Suprapubic skin (tissue), 4 donors: ENCODE measurements around the gene ZNRF3. TPM values are rescaled to one million over a fixed set of nuclear protein-coding genes. Genes with fewer than 3 reads are reported as not detected.

Experiments
- DNase-seq, 2 donors: peaks; one replicate each; pipeline ENCODE4 v3.0.0-alpha.2; 2019; ENCODE audit warnings: low spot score in 2 of 2
- H3K27ac ChIP-seq: fragments of 200-600 bp; sonication (generic); one replicate; pipeline ENCODE4 v1.5.1; 2019
- H3K27me3 ChIP-seq: fragments of 200-600 bp; sonication (generic); one replicate; pipeline ENCODE4 v1.5.1; 2019
- H3K36me3 ChIP-seq: fragments of 200-600 bp; sonication (generic); one replicate; pipeline ENCODE4 v1.5.1; 2019
- H3K4me1 ChIP-seq: fragments of 200-600 bp; sonication (generic); one replicate; pipeline ENCODE4 v1.5.1; 2019
- H3K4me3 ChIP-seq: fragments of 200-600 bp; sonication (generic); one replicate; pipeline ENCODE4 v1.5.1; 2019; ENCODE audit warnings: mild to moderate bottlenecking
- H3K9me3 ChIP-seq: fragments of 200-600 bp; sonication (generic); one replicate; pipeline ENCODE4 v1.5.1; 2019
- EP300 ChIP-seq: sonication (generic); formaldehyde crosslinking; IDR thresholded peaks from one replicate; pipeline ENCODE4 v1.6.1; 2017; ENCODE audit warnings: antibody characterized with exemption
- POLR2A ChIP-seq, 2 donors: fragments of 450-650 bp; IDR thresholded peaks; one replicate each; pipeline ENCODE4 v1.6.1; 2017; ENCODE audit warnings: antibody characterized with exemption in 2 of 2, mild to moderate bottlenecking in 2 of 2, moderate library complexity in 2 of 2
- POLR2AphosphoS5 ChIP-seq, 3 donors: sonication (generic); formaldehyde crosslinking; IDR thresholded peaks; one replicate each; pipeline ENCODE4 v1.6.1; 2017; ENCODE audit warnings: antibody characterized with exemption in 3 of 3
- WGBS: methylation state at CpG from one replicate; pipeline ENCODE4 v1.1.5; 2018; 5-methylcytosine and 5-hydroxymethylcytosine counted together
- total RNA-seq, 4 donors: library from RNA; depleted of rRNA; stranded (reverse); fragments of >200 nt; gene quantifications; one replicate each; pipeline ENCODE4 v1.1.0, GENCODE V29; 2016
- TF ChIP-seq, protein P1 (sequence below), 2 donors: fragments of 200-600 bp in 1 of 2; fragments of 450-650 bp in 1 of 2; sonication (generic) in 1 of 2; IDR thresholded peaks; one replicate each; pipeline ENCODE4 v1.5.1; 2016 to 2019; ENCODE audit warnings: antibody characterized with exemption in 2 of 2, mild to moderate bottlenecking in 1 of 2, moderate library complexity in 1 of 2

ZNRF3 gene
- total RNA-seq, 4 donors from 2014 or later, result 13.3 to 20.7 (median 18.4) TPM

DNA sequence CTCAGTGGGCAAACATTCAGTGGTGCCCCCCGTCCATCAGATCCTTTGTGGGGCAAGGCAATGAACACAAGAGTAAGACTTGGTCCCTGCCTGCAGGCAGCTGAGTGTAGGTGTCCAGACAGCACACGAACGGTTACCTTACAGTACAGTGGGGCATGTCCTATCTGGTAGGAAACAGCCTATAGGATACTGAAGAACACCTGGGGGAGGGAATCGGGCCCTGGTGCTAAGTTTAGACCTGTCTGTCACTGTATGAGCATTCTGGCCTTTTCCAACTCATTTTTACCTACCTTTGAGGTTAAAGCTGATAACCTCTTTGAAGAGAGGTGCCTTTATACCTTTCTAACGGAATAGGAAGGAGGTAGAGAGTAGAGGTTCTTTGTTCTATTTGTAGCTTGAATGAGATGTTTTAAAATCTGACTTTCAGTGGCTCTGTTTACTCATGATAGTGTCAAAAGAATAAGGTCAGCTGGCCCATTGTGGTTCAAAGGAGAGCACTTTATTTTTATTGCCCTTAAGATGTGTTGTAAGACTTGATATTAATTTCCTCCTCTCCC, 8.9 kb downstream of the ZNRF3 start:
- Histone ChIP-seq H3K4me1 (peaks cover 23% of the 10 kb centered on the region), H3K4me3 (no peak overlapping the region), H3K9me3 (no peaks in the 10 kb centered on the region), H3K27me3 (no peaks in the 10 kb centered on the region), H3K36me3 (no peaks in the 10 kb centered on the region), H3K27ac (no peak overlapping the region)
- TF ChIP-seq POLR2AphosphoS5 (IDR thresholded peaks at IDR 0.05) (no peak), POLR2A (IDR thresholded peaks at IDR 0.05) (no peak), EP300 (no peak)
- TF ChIP-seq, protein P1, sequence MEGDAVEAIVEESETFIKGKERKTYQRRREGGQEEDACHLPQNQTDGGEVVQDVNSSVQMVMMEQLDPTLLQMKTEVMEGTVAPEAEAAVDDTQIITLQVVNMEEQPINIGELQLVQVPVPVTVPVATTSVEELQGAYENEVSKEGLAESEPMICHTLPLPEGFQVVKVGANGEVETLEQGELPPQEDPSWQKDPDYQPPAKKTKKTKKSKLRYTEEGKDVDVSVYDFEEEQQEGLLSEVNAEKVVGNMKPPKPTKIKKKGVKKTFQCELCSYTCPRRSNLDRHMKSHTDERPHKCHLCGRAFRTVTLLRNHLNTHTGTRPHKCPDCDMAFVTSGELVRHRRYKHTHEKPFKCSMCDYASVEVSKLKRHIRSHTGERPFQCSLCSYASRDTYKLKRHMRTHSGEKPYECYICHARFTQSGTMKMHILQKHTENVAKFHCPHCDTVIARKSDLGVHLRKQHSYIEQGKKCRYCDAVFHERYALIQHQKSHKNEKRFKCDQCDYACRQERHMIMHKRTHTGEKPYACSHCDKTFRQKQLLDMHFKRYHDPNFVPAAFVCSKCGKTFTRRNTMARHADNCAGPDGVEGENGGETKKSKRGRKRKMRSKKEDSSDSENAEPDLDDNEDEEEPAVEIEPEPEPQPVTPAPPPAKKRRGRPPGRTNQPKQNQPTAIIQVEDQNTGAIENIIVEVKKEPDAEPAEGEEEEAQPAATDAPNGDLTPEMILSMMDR (IDR thresholded peaks at IDR 0.05), result no peak
- no peak for DNase-seq
- WGBS, result 52% methylated on average over 5 of the region's 5 CpGs

DNA sequence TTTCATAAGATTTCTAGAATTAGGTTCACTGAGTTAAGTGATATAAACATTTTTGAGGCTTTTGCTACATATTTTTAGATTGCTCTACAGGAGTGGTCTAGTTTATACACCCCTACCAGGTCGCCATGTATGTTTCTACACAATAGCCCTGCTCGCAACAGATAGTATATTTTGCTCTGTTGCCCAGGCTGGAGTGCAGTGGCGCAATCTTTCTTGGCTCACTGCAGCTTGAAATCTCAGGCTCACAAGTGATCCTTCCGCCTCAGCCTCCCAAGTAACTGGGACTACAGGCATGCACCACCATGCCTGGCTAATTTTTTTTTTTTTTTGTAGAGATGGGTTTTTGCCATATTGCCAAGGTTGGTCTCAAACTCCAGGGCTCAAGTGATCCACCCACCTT, 10.4 kb downstream of the ZNRF3 start:
- H3K27me3 ChIP-seq, result no peaks in the 10 kb centered on the region
- no peak for DNase-seq
- 81% methylated on average over 4 of the region's 4 CpGs for WGBS
- H3K4me3 ChIP-seq, result no peak overlapping the region
- no peaks in the 10 kb centered on the region for H3K9me3 ChIP-seq
- no peak for TF ChIP-seq POLR2A (IDR thresholded peaks at IDR 0.05)
- no peak for TF ChIP-seq EP300
- no peak for TF ChIP-seq POLR2AphosphoS5 (IDR thresholded peaks at IDR 0.05)
- TF ChIP-seq, protein P1 (IDR thresholded peaks at IDR 0.05), result no peak
- peaks cover 23% of the 10 kb centered on the region for H3K4me1 ChIP-seq
- H3K36me3 ChIP-seq, result no peaks in the 10 kb centered on the region
- no peak overlapping the region for H3K27ac ChIP-seq

DNA sequence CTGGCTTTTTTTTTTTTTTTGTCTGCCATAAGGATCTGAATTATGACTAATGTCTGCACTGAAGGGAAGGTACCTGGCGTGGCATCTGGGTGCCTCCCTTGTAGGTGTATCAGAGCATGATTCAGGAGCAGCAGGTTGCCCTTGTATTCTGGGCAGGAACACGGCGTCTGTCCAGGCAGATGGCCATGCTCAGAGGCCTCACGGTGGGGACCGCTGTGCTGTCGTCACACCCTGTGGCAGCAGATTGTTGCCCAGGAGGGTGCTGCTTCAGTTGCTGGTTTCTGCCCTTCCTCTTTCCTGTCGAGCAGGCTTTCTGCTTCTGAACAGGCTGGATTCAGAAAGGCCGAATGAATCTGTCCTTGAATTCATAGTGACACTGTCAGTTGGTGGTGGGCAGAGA, 11.0 kb downstream of the ZNRF3 start:
- peak overlapping the region; percentile 48 for H3K27ac ChIP-seq
- DNase-seq, result no peak
- peaks cover 28% of the 10 kb centered on the region for H3K4me1 ChIP-seq

DNA sequence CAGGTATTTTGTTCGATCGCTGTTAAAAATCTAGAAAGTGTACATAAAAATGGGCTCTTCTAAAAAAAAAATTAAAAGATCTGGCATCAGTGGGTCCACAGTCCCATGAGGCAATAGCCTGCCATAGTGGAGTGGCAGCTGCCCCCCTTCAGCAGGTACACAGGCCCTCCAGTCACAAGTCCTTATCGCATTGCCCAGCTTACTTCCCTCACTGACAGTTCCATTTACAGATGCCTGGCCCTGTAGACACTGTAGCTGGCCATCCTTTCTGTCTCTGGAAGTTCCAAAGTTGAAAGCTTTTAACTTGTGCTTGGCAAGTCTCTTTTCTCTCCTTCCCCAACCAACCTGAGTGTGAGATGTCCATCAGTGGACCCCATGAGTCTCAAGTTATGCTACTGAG, 11.4 kb downstream of the ZNRF3 start:
- H3K4me1 ChIP-seq, result peaks cover 32% of the 10 kb centered on the region
- H3K9me3 ChIP-seq, result no peaks in the 10 kb centered on the region
- WGBS, result 86% methylated on average over 3 of the region's 3 CpGs
- H3K27ac ChIP-seq, result peak overlapping the region; percentile 48
- H3K4me3 ChIP-seq, result no peak overlapping the region
- H3K27me3 ChIP-seq, result no peaks in the 10 kb centered on the region
- no peak for TF ChIP-seq POLR2AphosphoS5 (IDR thresholded peaks at IDR 0.05)
- no peak for TF ChIP-seq POLR2A (IDR thresholded peaks at IDR 0.05)
- no peak for TF ChIP-seq EP300
- TF ChIP-seq, protein P1 (IDR thresholded peaks at IDR 0.05), result no peak
- no peak for DNase-seq
- H3K36me3 ChIP-seq, result no peaks in the 10 kb centered on the region

More for the DNA sequence above, 11.0 kb downstream of the ZNRF3 start:
- 33% methylated on average over 6 of the region's 8 CpGs for WGBS
- H3K36me3 ChIP-seq, result no peaks in the 10 kb centered on the region
- TF ChIP-seq, protein P1 (IDR thresholded peaks at IDR 0.05), result no peak
- no peak for TF ChIP-seq POLR2A (IDR thresholded peaks at IDR 0.05)
- TF ChIP-seq POLR2AphosphoS5 (IDR thresholded peaks at IDR 0.05), result no peak
- no peak for TF ChIP-seq EP300
- no peak overlapping the region for H3K4me3 ChIP-seq
- no peaks in the 10 kb centered on the region for H3K27me3 ChIP-seq
- H3K9me3 ChIP-seq, result no peaks in the 10 kb centered on the region

DNA sequence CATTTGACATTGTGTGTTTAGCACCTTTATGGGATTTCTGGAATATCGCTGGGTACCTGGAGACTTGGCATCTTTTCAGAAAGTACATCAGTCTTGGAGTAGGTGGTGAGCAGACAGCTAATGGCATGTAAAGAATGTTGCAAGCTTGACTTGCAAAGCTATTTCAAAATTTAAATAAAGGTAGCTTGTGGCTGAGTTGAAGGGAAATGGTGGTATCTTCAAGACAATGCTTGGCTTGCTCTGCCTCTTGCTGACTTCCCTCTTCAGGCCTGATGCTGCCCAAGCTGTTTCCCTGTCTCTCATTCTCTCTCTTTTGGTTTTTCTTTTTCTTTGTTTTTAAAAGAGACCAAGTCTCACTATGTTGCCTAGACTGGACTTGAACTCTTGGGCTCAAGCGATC, 13.2 kb downstream of the ZNRF3 start:
- no peaks in the 10 kb centered on the region for H3K27me3 ChIP-seq
- no peak for TF ChIP-seq EP300
- no peak for TF ChIP-seq POLR2A (IDR thresholded peaks at IDR 0.05)
- TF ChIP-seq, protein P1 (IDR thresholded peaks at IDR 0.05), result no peak
- no peak for TF ChIP-seq POLR2AphosphoS5 (IDR thresholded peaks at IDR 0.05)
- no peak overlapping the region for H3K4me3 ChIP-seq
- peaks cover 39% of the 10 kb centered on the region for H3K4me1 ChIP-seq
- H3K36me3 ChIP-seq, result no peaks in the 10 kb centered on the region
- no peak for DNase-seq
- no peaks in the 10 kb centered on the region for H3K9me3 ChIP-seq
- no peak overlapping the region for H3K27ac ChIP-seq
- WGBS, result 82% methylated on average over 2 of the region's 2 CpGs
